HG02884 (cell line): ENCODE results near the gene HDGF.

Experiments
- ATAC-seq: cut with Tn5 transposase; IDR thresholded peaks from one replicate; pipeline ENCODE4 v1.9.1; 2021; ENCODE audit warnings: mild to moderate bottlenecking, moderate library complexity; ENCODE audit not compliant: unreplicated experiment

Gene HDGF

DNA sequence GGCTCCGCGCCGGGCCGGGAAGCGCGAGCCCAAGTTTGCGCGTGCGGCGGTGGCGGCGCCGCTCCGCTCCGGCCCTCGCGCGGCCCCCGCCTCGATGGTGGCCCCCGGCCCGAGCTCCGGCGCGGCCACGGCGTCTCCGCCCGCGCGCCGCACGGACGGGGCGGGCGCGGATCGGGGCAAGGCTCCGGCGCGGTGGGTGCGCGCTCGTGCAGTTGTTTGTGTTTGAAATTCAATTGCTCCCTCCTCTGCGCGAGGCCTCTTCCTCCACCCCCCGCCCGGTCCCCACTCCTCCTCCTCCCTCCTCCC lies at the start of gene HDGF:
TSS of gene HDGF (minus strand) at position 225 of the 306 bp plus-strand sequence. CDS start 246 bp downstream, outside the sequence.
- peak; percentile 30 for ATAC-seq

DNA sequence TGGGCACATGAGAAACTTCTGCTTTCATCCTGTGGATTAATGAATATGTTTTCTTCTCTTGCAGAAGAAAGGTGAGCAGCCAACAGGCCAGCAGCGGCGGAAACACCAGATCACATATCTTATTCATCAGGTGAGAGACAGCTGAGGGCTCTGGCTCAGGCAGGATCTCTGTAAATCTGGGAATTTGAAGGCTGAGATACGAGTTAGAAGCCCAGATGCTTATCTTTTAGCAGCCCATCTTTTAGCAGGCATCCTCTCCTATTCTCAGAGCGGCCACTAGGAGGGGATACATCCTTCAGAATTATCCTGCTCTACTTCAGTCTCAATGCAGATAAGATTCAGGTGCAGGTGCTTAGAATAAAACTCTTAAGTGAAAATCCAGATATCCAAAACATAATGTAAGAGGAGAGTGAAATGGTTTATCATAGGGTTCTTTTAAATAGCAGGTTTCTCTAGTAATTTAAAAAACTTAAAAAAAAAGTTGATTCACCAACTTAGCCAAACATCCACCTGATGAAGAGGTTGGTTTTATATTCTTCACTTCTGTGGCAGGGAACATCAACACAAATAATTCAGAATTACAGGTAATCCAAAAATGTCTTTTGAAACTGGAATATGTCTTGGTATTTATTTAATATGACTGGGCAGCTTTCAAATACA lies 45.9 kb upstream of the HDGF start:
- ATAC-seq, result no peak

- ATAC-seq, result no peak
These were observed 45.0 kb upstream of the HDGF start for GRCh38 chr1:156796340-156797097.

GRCh38 chr1:156795787-156796186 lies 44.3 kb upstream of the HDGF start:
- ATAC-seq, result no peak

GRCh38 chr1:156795374-156795733 lies 43.9 kb upstream of the HDGF start:
- no peak for ATAC-seq

- ATAC-seq, result no peak
These were observed 43.3 kb upstream of the HDGF start for GRCh38 chr1:156794506-156795373.

DNA sequence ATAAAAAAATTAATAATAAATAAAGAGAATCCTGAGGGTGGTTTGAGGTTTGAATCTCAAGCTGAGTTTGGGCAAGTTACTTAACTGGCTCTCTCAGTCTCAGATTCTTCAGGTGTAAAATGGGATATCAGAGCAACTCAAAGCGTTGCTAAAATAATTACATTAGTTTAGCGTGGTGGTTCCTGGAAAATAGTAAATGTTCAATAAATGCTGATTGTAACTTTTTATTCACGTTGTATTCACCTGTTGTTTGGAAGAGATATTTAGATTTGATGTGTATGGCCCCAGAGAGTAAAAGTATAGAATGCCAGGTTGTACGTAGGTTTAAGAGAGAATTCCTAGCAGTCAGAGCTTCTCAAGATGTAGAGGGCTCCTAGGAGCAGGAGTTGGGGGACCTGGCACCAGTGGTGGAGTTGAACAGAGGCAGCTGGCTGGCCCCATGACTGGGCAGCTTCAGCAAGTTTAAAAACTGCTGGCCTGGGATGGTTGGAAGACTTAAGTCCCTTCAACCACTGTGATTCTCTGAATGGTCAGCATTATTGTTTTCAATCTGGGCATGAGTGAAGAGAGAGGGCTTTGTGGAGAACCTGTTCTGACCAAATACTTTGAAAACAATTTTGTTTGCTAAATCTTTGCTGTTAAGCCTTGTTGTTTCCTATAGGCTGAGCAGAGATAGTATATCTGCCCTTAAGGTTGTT lies 38.3 kb upstream of the HDGF start:
- no peak for ATAC-seq

DNA sequence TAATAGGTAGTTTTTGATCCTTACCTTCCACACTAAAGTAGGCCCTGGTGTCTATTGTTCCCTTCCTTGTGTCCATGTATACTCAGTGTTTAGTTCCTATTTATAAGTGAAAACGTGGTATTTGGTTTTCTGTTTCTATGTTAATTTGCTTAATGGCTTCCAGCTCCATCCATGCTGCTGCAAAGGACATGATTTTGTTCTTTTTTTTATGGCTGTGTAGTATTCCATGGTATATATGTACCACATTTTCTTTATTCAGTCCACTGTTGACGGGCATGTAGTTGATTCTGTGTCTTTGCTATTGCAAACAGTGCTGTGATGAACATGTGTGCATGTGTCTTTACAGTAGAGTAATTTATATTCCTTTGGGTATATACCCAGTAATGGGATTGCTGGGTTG lies 36.7 kb upstream of the HDGF start:
- no peak for ATAC-seq

GRCh38 chr1:156786640-156787039 lies 35.2 kb upstream of the HDGF start:
- no peak for ATAC-seq

DNA sequence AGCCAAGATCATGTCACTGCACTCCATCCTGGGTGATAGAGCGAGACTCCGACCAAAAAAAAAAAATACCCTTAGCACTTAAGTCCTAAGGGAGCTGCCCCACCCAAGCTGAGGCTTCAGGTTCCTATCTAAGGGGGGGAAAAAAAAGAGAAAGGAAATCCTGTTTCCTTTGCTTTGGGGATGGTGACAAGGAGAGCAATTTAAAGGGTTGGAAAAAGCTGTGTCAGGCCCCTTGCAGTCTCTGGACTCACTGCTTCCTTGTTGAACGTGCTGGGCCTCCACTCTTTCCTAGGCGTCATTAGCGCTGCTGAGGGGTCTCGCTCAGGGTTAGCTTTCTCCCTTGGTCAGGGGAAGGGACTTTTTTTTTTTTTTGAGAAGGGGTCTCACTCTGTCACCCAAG lies 34.0 kb upstream of the HDGF start:
- ATAC-seq, result no peak

GRCh38 chr1:156781585-156782186 lies 30.2 kb upstream of the HDGF start:
- ATAC-seq, result no peak

DNA sequence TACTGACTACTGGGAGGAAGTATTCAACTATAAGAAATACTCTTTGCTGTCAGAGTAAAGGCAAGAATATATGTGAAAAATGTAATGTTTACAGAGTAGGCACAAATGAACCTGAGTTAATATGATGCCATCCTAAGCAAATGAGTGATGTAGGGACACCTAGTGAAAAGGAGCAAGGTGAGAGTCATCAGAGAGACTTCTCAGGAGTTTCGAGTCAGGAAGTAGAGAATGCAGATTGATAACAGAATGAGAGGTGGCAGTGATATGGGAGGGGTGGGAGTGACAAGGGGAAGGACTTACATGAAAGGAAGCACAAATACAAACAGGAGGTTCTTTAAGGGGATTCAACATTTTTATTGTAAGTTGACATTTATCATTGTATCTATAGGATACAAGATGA lies 26.1 kb upstream of the HDGF start:
- ATAC-seq, result no peak

GRCh38 chr1:156776942-156777341 lies 25.5 kb upstream of the HDGF start:
- ATAC-seq, result no peak

DNA sequence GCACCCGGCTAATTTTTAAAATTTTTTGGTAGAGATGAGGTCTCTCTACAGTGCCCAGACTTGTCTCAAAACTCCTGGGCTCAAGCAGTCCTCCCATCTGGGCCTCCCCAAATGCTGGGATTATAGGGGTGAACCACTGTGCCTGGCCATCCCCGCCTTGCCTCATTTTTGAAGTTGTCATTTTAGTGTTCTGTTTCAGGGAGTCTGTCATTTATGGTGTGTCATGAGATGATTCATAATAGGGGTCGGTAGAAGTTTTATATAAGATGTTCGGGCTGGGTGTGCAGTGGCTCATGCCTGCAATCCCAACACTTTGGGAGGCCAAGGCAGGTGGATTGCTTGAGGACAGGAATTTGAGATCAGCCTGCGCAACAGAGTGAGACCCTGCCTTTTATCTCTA lies 24.3 kb upstream of the HDGF start:
- ATAC-seq, result no peak

GRCh38 chr1:156773607-156774006 lies 22.1 kb upstream of the HDGF start:
- ATAC-seq, result no peak

- no peak for ATAC-seq
These were observed 21.4 kb upstream of the HDGF start for GRCh38 chr1:156772728-156773497.

- no peak for ATAC-seq
These were observed 20.7 kb upstream of the HDGF start for GRCh38 chr1:156772222-156772621.

DNA sequence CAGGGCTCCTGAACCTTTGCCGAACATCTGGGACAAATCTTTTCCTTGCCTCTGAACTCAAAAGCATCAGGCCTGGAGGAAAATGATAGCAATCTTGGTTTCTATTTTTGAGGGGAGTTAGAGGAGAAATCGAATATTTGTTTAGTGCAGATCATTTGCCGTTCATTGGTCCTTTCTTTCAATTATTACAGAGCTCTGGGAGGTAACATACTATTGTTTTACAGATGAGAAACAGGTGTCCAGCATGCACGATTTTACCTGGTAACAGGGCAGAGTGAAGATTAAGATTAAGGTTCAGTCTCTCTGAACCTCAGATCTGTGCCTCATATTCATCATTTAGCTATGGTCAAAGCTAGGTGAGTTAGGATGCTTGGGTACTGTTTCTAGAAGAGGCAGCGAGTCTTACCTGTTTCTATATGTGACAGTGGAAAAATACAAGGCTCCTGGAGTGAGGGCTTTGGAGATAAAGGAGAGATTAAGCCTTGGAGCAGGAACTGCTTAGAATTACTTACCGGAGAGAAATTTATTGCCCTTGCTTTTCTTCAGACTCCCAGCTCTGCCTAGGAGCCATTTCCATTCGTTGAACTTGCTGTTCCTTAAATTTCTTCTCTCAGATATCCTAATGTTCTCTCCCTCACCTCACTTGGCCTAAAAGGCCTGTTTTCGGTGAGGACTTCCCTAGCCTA lies 17.3 kb upstream of the HDGF start:
- no peak for ATAC-seq

- peak; percentile 1 for ATAC-seq
These were observed 16.6 kb upstream of the HDGF start for GRCh38 chr1:156767879-156768604.
